CD4-positive, alpha-beta T cell treated with Interferon alpha-2 for 1 hour (primary cell): ENCODE results near the gene HOXA3.

Source experiments
- DNase-seq, 2 donors: peaks; one replicate each; pipeline ENCODE4 v3.0.0-alpha.2; 2020 to 2022

Gene HOXA3

GRCh38 chr7:27082171-27082570 lies 70.2 kb downstream of the HOXA3 start:
- no peak for DNase-seq

- DNase-seq: no peak
Observed at GRCh38 chr7:27080844-27081436, 71.4 kb downstream of the HOXA3 start.

- no peak for DNase-seq
Observed at GRCh38 chr7:27079234-27079975, 73.0 kb downstream of the HOXA3 start.

- no peak for DNase-seq
Observed at GRCh38 chr7:27078616-27079233, 73.7 kb downstream of the HOXA3 start.

GRCh38 chr7:27073076-27073475 lies 79.3 kb downstream of the HOXA3 start:
- no peak for DNase-seq

- DNase-seq: no peak
Observed at GRCh38 chr7:27071622-27072390, 80.6 kb downstream of the HOXA3 start.

GRCh38 chr7:27068259-27068658 lies 84.1 kb downstream of the HOXA3 start:
- no peak for DNase-seq

GRCh38 chr7:27066148-27066547 lies 86.2 kb downstream of the HOXA3 start:
- DNase-seq: no peak

GRCh38 chr7:27065709-27066108 lies 86.7 kb downstream of the HOXA3 start:
- DNase-seq: no peak

- no peak for DNase-seq
Observed at GRCh38 chr7:27064661-27065060, 87.7 kb downstream of the HOXA3 start.

GRCh38 chr7:27064159-27064558 lies 88.2 kb downstream of the HOXA3 start:
- DNase-seq: no peak

- DNase-seq: no peak
Observed at GRCh38 chr7:27062946-27063345, 89.4 kb downstream of the HOXA3 start.
